Measurements from ENCODE around the gene MSH6. TPM values are rescaled to one million over a fixed set of nuclear protein-coding genes. Genes with fewer than 3 reads are reported as not detected.

The MSH6 gene
- total RNA-seq, 1 experiment from 2014 or later = 63.8 TPM

GRCh38 chr2:47772343-47772742 is 10.6 kb upstream of the MSH6 start:
- no peak overlapping the region for H3K4me3 ChIP-seq
- peaks cover 8% of the 10 kb centered on the region for H3K9me3 ChIP-seq
- DNase-seq = no peak
- no peaks in the 10 kb centered on the region for H3K27me3 ChIP-seq
- H3K36me3 ChIP-seq = no peaks in the 10 kb centered on the region

DNA sequence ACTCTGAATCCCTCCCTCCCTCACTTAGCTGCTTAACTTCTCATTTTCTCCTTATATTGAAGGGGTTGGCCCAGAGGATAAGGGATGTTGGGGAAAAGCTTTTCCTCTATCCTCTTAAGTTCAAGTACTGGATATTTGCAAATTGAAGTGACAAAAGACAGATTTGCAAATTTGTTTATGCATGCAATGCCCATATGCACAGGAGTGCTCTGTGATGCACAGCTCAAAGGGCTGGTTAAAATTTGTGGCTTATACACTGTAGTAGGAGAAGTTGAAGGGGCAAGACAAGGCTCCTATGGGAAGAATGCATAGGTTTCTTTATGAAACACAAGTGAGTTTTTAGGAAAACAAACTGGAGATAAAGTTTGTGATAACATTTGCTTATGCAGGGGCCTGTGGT is 8.4 kb upstream of the MSH6 start:
- Histone ChIP-seq H3K9me3 (peaks cover 8% of the 10 kb centered on the region), H3K4me3 (no peak overlapping the region), H3K36me3 (no peaks in the 10 kb centered on the region), H3K27me3 (no peaks in the 10 kb centered on the region)
- no peak for DNase-seq

GRCh38 chr2:47777277-47777937 is 5.5 kb upstream of the MSH6 start:
- Histone ChIP-seq H3K36me3 (no peaks in the 10 kb centered on the region), H3K9me3 (no peaks in the 10 kb centered on the region)
- DNase-seq = no peak

GRCh38 chr2:47778698-47779425 is 4.1 kb upstream of the MSH6 start:
- no peaks in the 10 kb centered on the region for H3K36me3 ChIP-seq
- no peaks in the 10 kb centered on the region for H3K9me3 ChIP-seq
- H3K4me3 ChIP-seq = no peak overlapping the region
- DNase-seq = no peak
- H3K27me3 ChIP-seq = no peaks in the 10 kb centered on the region

More at GRCh38 chr2:47777277-47777937, 5.5 kb upstream of the MSH6 start:
- H3K27me3 ChIP-seq = no peaks in the 10 kb centered on the region
- H3K4me3 ChIP-seq = no peak overlapping the region

DNA sequence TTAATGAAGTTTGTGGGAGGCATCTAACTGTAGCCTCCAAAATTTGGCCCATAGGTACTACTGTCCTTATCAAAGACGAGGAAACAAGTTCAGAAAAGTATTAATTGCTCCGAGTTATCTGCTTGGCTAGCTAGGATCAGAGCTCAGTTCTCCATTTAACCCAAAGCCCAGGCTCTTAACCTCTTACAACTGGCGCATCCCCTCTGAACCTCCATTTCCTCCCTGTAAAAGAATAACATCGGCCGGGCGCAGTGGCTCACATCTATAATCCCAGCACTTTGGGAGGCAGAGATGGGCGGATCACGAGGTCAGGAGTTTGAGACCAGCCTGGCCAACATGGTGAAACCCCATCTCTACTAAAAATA is 3.5 kb upstream of the MSH6 start:
- no peak for DNase-seq
- Histone ChIP-seq H3K9me3 (no peaks in the 10 kb centered on the region), H3K27me3 (no peaks in the 10 kb centered on the region), H3K4me3 (no peak overlapping the region), H3K36me3 (peaks cover under 1% of the 10 kb centered on the region)

DNA sequence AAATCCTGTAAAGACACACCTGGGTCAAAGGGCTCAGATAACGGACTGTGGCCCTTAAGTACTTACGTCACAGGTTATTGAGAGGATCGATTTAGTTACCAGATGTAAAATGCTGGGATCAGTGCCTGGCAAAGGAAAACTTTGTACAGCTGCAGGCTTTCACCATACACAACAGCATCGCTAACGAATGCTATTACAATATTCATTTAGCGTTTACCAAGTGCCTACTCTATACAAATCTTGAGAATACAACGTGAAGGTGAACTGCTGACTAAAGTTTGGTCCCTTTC is 619 bp upstream of the MSH6 start:
- H3K27me3 ChIP-seq = no peaks in the 10 kb centered on the region
- no peaks in the 10 kb centered on the region for H3K9me3 ChIP-seq
- no peak for DNase-seq
- peaks cover 22% of the 10 kb centered on the region for H3K36me3 ChIP-seq
- H3K4me3 ChIP-seq = peak overlapping the region; percentile 87

DNA sequence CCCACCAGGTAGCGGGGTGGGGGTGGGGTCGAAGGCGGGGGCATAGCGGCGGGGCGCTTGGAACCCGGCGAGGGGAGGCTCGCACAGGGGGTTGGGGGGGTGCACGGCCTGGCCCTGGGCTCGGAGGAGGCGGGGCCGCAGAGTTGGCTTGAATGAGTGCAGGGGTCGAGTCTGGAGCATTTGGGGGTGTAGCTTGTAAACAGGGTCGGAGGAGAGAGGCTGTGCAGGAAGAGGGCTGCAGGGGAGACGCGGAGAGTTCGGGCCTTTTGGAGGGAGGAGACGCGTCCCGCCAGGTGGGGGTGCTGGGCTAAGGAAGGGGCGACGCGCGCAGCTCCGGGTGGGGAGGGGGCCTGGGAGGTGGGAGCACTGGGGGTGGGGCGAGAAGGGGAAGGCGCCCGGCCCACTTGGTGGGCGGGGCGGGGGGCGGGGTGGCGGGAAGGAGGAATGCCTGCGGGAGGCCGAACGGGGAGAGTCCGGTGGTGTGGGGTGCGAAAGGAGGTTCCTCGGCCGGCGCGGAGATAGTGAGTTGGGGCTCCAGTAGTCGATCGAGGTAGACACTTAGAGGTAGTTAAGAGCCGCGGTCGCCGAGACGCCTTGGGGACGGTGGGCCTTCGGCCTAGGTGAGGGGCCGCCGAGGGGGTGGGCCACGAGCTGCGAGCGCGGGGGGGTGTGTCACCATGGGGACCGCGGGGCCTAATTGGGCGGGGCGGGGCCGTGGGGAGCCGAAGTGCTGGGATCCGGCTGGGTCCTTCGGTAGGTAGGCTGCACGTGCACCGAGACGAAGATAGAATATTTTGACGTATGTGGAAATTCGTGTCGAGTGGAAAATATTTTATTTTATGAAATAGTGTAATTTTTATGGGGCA is 774 bp downstream of the MSH6 start:
- peak overlapping the region; percentile 87 for H3K4me3 ChIP-seq
- DNase-seq = peak; percentile 75
- no peaks in the 10 kb centered on the region for H3K27me3 ChIP-seq
- peaks cover 23% of the 10 kb centered on the region for H3K36me3 ChIP-seq
- no peaks in the 10 kb centered on the region for H3K9me3 ChIP-seq

DNA sequence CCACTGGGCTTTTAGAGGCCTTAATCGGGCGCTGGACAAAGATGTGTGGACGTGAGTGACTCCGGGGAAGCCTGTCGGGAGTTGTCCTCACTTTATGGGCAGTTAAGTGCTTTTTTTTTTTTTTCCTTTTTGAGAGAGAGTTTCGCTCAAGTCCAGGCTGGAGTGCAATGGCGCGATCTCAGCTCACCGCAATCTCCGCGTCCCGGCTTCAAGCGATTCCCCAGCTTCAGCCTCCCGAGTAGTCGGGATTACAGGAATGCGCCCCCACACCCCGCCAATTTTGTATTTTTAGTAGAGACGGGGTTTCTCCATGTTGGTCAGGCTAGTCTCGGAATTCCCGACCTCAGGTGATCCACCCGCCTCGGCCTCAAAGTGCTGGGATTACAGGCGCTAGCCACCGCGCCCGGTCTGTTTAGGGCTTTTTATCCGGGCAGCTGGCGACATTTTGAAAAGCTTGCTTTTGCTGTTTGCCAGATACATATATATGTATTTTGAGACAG is 1.5 kb downstream of the MSH6 start:
- Histone ChIP-seq H3K9me3 (no peaks in the 10 kb centered on the region), H3K36me3 (peaks cover 25% of the 10 kb centered on the region), H3K4me3 (peak overlapping the region; percentile 87), H3K27me3 (no peaks in the 10 kb centered on the region)
- DNase-seq = peak; percentile 14

DNA sequence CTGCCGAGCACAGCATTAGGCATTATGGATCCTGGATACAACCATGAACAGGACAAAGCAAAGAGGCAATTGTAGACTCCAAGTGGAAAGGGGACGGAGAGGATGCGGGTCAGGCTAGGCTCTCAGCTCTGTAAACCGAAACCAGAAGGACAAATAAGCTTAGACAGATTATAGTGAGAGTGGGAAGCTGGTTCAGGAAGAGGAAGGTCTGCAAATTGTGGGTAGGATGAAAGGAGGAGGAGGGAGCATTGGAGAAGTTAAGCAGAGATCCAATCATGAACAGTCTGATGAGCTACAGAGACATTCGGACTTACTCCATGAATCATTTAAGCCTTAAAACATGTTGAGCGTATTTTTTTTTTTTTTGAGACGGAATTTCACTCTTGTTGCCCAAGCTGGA is 3.0 kb downstream of the MSH6 start:
- H3K27me3 ChIP-seq = no peaks in the 10 kb centered on the region
- H3K36me3 ChIP-seq = peaks cover 39% of the 10 kb centered on the region
- H3K9me3 ChIP-seq = no peaks in the 10 kb centered on the region
- no peak for DNase-seq
- peak overlapping the region; percentile 87 for H3K4me3 ChIP-seq

DNA sequence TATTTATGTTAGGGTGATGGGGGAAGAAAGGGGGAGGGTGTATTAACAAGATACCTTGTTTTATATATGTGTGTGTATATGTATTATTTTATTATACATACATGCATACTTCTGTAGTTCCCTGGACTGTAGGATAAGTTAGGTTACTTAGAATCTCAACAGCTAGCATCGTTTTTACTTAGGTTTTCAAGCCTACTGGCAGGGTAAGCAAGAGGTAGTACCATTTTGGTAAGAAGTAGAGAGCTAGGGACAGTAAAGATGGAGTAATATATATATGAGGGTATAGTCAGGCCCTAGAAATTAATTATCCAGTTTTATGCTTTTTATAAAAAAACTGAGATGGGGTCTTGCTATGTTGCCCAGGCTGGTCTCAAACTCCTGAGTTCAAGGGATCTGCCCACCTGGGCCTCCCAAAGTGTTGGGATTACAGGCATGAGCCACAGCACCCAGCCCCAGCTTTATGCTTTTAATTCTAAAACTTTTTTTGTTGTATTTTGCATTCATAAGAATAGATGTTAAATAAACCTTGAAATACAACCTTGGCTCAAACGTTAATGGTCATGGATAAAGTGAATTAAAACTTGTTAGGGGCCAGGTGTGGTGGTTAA is 13.2 kb downstream of the MSH6 start:
- Histone ChIP-seq H3K27me3 (no peaks in the 10 kb centered on the region), H3K9me3 (no peaks in the 10 kb centered on the region), H3K36me3 (peaks cover 81% of the 10 kb centered on the region), H3K4me3 (no peak overlapping the region)
- DNase-seq = no peak

- H3K9me3 ChIP-seq = peaks cover 2% of the 10 kb centered on the region; the same call in 1 of the 2 replicates
- peaks cover 93% of the 10 kb centered on the region for H3K36me3 ChIP-seq
- DNase-seq = no peak
These were observed 15.7 kb downstream of the MSH6 start for GRCh38 chr2:47798631-47799030.

DNA sequence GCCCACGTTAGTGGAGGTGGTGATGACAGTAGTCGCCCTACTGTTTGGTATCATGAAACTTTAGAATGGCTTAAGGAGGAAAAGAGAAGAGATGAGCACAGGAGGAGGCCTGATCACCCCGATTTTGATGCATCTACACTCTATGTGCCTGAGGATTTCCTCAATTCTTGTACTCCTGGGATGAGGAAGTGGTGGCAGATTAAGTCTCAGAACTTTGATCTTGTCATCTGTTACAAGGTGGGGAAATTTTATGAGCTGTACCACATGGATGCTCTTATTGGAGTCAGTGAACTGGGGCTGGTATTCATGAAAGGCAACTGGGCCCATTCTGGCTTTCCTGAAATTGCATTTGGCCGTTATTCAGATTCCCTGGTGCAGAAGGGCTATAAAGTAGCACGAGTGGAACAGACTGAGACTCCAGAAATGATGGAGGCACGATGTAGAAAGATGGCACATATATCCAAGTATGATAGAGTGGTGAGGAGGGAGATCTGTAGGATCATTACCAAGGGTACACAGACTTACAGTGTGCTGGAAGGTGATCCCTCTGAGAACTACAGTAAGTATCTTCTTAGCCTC is 16.2 kb downstream of the MSH6 start:
- H3K27me3 ChIP-seq = no peaks in the 10 kb centered on the region
- no peak overlapping the region for H3K4me3 ChIP-seq
- no peak for DNase-seq
- peaks cover 2% of the 10 kb centered on the region; the same call in 1 of the 2 replicates for H3K9me3 ChIP-seq
- H3K36me3 ChIP-seq = peaks cover 92% of the 10 kb centered on the region

More at GRCh38 chr2:47798631-47799030, 15.7 kb downstream of the MSH6 start:
- no peak overlapping the region for H3K4me3 ChIP-seq
- H3K27me3 ChIP-seq = no peaks in the 10 kb centered on the region

DNA sequence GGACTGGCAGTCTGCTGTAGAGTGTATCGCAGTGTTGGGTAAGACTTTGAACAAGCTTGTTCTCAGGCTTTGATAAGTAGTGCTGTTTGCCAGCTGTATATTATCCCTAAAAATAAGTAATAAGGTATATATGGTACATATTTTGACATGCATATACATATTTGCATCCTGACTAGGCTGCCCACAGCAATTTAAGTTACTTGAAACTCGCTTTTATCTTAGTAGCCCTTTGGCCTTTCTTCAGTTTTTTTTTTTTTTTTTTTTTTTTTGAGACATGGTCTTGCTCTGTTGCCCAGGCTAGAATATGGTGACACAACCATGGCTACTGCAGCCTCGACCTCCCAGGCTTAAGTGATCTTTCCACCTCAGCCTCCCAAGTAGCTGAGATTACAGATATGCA is 18.2 kb downstream of the MSH6 start:
- Histone ChIP-seq H3K27me3 (no peaks in the 10 kb centered on the region), H3K36me3 (peaks cover 93% of the 10 kb centered on the region), H3K9me3 (peaks cover 2% of the 10 kb centered on the region; the same call in 1 of the 2 replicates), H3K4me3 (no peak overlapping the region)
- no peak for DNase-seq

DNA sequence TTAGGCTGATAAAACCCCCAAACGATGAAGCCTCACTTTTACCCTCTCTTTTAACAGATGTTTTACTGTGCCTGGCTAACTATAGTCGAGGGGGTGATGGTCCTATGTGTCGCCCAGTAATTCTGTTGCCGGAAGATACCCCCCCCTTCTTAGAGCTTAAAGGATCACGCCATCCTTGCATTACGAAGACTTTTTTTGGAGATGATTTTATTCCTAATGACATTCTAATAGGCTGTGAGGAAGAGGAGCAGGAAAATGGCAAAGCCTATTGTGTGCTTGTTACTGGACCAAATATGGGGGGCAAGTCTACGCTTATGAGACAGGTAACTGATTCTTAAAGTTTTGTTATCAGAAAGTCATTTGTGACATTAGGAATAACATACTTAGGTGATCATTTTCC is 20.4 kb downstream of the MSH6 start:
- H3K36me3 ChIP-seq = peaks cover 95% of the 10 kb centered on the region
- H3K27me3 ChIP-seq = no peaks in the 10 kb centered on the region
- DNase-seq = no peak
- H3K9me3 ChIP-seq = peaks cover 2% of the 10 kb centered on the region; the same call in 1 of the 2 replicates
- H3K4me3 ChIP-seq = no peak overlapping the region

DNA sequence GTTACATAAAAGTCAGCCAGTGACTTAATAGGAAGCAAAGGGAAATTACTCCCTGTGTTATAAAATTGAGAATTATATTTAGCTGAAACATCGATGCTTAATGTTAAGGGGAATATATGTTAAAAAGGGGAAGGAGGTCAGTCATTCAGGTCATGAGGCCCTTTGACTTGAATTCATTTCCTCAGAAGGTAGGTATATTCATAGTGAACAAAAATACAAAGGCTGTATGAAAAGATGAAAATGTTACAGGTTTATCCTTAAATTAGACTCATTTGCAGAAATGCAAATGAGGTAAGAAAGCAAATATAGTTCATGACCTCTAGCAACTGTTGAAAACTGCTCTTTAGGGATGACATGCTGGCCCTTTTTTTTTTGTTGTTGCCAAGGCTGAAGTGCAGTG is 20.8 kb downstream of the MSH6 start:
- peaks cover 2% of the 10 kb centered on the region; the same call in 1 of the 2 replicates for H3K9me3 ChIP-seq
- no peak overlapping the region for H3K4me3 ChIP-seq
- peaks cover 95% of the 10 kb centered on the region for H3K36me3 ChIP-seq
- H3K27me3 ChIP-seq = no peaks in the 10 kb centered on the region
- DNase-seq = no peak

DNA sequence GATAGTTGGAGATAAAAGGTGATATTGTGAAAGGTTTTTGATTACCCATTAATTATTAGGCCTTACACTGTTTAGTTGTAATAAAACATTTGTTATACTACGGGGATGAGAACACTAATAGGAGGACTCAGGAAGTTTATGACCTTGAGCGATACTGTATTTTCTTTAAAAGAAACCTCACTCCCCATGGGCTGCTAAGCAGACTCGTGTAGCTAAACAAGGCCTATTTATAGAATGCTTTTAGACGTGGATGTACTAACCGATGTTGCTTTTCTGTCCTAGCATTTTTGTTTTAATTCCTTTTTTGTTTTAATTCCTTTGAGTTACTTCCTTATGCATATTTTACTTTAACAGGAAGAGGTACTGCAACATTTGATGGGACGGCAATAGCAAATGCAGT is 22.9 kb downstream of the MSH6 start:
- Histone ChIP-seq H3K4me3 (no peak overlapping the region), H3K9me3 (peaks cover 2% of the 10 kb centered on the region; the same call in 1 of the 2 replicates), H3K36me3 (peaks cover 93% of the 10 kb centered on the region), H3K27me3 (no peaks in the 10 kb centered on the region)
- DNase-seq = no peak
